ENCODE data around the gene TDRD7.

Gene TDRD7

DNA sequence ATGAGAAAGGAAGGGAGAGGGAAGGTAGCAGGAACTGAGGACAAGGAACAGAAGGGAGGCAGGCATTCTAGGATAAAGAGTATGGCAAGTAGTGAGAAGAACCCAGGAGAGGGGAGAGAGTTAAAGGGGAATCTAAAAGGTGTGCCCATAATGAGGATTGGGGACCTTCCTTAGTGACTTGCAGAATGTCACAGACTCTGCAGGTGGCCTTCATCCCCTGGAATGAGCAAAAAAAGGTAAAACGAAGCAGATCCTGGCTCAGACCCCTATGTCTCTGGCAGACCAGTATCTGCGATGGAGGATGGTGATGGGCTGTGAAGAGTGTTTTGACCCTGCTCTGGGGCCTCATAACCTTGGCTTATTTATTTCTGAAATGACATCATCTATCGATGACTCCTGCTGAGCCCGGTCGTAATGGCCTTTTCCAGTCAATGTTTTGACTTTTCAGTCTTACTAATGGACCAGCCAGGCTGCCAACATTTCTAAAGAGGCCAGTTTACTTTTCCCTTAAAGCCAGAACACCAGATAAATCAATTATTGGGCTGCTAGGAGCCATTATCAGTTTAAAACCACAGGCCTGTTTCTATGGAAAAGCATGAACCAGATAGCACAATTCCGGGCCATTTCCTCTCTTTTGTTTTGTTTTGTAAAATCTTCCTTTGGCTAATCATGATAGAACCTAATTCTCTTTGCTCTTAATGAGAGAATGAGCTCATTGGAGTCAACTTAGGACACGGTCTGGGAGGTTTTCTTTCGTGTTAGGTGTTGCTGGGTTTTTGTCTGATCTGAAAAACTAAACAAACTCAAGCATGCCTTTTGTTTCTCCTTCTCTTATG lies 92.7 kb downstream of the TDRD7 start:
- no peak overlapping the region for H3K27ac ChIP-seq

DNA sequence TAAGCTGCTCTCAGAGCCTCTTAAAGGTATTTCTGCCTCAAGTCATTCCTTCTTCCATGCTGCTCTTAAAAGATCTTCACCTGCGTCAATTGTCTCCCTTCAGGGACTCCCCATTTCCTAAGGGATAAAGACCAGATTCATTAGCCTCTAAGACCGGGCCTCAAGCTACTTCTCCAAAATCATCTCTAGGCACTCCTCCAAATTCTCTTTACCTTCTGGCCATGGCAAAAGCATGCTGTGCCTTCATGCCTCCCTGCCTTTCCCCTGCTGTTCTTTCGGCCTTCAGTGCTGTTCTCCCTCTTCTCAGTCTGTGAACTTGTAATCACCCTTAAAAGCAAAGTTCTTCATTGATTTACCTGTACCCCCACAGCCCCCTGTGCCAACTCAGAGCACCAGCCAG lies 93.9 kb downstream of the TDRD7 start:
- no peak for TF ChIP-seq CTCF (conservative IDR thresholded peaks at IDR 0.05)
- no peak overlapping the region for H3K27ac ChIP-seq

More for the DNA sequence above, 92.7 kb downstream of the TDRD7 start:
- no peak for TF ChIP-seq CTCF (conservative IDR thresholded peaks at IDR 0.05)

DNA sequence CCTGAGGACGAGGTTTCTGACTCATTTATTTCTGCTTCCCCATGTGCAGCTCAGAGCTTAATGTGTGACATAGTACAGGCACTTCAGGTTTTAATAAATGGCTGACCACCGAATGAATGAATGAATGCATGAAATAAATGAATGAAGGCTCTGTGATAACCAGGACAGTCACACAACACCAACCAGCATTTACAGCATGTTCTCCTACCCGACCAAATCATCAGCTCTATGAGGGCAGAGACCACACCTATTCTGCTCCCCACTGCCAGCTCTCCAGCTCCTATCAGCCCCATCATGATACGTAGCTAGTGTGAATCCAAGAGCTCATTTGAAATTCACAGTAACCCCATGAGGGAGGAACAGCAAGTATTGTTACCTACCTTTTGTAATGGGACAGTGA lies 94.4 kb downstream of the TDRD7 start:
- TF ChIP-seq CTCF (conservative IDR thresholded peaks at IDR 0.05) = no peak

GRCh38 chr9:97506787-97507186 lies 94.9 kb downstream of the TDRD7 start:
- no peak for TF ChIP-seq CTCF (conservative IDR thresholded peaks at IDR 0.05)
- no peak overlapping the region for H3K27ac ChIP-seq

More for the DNA sequence above, 94.4 kb downstream of the TDRD7 start:
- H3K27ac ChIP-seq = no peak overlapping the region

GRCh38 chr9:97507428-97507984 lies 95.6 kb downstream of the TDRD7 start:
- no peak for TF ChIP-seq CTCF (conservative IDR thresholded peaks at IDR 0.05)
- no peak overlapping the region for H3K27ac ChIP-seq

DNA sequence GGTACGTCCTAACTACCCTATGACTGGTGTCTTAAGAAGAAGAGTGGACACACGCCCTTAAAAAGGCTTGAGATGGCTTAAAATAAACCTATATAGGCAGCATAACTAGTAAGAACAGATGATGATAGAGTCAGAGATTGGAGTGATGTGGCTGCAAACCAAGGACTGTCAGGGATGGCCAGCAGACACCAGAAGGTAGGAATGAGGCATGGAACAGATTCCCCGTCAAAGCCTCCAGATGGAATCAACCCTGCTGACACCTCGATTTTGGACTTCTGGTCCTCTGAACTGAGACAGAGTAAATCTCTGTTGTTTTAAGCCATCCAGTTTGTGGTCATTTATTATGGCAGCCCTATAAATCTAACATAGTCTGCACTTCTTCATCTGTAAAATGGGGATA lies 97.0 kb downstream of the TDRD7 start:
- TF ChIP-seq CTCF (conservative IDR thresholded peaks at IDR 0.05) = no peak
- no peak overlapping the region for H3K27ac ChIP-seq

DNA sequence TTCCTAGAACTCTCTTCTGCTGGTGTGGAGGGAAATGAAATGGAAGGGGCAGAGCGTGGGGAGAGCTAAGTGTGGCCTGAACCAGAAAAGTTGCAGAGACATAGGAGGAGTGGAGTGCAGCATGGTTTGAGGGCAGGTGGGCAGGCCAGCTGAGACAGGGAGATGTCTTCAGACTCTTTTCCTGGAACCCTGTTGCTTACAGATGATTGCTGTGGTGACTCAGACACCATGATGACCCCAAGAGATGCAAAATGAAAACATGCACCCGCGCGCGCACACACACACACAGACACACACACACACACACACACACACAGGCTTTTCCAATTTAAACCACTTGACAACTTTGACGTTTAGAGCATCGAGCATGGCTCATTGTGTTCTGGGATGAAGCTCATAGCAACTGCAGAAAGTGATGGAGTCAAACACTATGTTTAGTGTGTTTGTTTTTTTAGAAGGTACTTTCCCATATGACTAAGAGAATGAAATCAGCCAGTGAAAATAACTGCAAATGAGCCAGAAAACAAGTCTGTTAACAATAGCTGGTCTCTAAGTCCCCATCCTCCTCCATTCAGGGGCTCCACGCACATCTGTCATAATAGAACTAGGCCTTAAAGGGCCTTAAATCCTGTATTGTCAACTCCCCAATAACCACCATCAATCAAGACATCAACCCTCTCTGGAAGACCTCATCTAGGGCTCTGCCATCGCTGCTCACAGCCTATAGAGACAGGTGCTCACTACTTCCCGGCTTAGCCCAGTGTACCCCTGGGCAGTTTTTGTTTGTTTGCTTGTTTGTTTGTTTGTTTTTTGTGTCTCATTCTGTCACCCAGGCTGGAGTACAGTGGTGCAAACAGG lies 99.1 kb downstream of the TDRD7 start:
- no peak for TF ChIP-seq CTCF (conservative IDR thresholded peaks at IDR 0.05)
- no peak overlapping the region for H3K27ac ChIP-seq
